CD4-positive, alpha-beta T cell treated with Interleukin-6 for 4 hours (primary cell): ENCODE data around the gene RXFP4.

ENCODE experiments used
- DNase-seq: peaks from one replicate; pipeline ENCODE4 v3.0.0-alpha.2; 2020; ENCODE audit warnings: mixed read lengths

Gene RXFP4

DNA sequence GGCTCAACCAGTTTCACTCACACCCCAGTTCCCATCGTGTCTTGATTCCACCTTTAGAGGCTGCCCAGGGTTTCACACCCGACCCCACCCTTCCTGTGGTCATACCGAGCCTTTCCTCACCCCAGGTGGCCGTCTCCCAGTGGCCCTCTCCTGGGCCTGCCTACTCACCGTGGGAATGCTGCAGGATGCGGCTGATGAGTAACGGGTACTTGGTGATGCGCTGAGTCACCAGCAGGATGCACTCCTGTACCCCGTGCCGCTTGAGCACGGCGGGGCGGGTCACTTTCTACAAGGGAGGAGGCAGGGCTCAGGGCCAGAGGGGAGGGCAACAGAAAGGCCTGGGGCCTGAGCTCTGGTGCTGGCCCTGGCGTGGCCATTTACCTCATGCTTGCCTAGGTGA is 20.5 kb downstream of the RXFP4 start:
- peak; percentile 42 for DNase-seq

DNA sequence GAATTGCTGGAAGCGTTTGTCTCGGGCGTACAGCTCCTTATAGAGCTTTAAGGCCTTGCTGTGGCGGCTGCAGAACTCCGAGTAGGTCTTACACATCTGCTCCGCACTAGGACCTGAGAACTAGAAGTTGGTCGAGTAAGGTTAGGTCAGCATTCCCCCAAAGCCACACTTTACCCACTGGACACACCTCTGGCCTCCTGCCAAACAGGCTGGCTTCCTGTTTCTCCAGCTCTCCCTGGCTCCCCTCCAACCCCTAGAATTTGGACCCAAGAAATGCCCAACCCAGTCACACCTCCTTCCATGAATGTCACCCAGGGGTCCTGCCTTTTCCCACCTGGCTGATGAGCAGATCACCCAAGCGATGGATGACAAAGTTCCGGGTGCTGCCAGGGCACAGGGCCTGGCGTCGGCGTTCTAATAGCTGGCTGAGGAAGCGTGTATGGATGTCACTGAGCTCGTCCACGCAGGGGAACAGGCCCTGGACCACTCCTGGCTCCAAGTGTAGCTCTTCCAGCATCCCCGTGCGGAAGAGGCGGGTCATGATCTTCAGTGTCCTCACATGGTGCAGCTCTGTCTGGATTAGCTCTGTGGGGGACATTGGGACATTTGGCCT is 21.3 kb downstream of the RXFP4 start:
- no peak for DNase-seq

DNA sequence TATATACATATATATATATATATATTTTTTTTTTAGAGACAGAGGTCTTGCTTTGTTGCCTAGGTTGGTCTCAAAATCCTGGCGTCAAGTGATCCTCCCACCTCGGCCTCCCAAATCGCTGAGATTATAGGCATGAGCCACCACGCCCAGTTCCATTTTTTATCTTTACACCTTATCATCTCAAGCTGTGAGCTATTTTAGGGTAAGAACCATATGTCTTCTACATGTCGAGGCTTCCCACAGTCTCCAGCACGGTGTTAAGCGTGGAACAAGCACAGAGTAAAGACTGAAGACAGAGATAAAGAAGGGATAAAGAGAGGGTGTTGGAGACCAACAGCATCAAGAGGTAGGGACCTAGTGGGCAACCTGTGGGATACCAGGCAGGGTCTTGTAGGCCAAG is 22.8 kb downstream of the RXFP4 start:
- no peak for DNase-seq

DNA sequence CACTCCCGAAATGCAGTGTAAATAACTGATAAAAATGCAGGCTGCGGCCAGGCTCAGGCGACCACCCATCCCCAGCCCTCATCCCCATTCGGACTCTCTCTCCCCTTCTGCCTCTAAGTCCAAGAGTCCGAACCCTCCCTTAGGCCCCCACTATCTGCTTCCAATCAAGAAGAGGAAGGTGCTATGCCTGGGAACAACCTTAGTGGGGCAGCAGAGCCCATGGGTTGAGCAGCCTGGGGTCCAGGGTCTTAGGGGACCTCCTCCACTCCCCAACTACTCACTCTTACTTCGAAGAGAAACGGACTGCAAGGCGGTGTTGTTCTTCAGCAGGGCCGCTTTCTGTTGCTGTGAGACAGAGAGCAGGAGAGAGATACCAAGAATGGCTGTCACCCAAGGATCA is 24.7 kb downstream of the RXFP4 start:
- no peak for DNase-seq

DNA sequence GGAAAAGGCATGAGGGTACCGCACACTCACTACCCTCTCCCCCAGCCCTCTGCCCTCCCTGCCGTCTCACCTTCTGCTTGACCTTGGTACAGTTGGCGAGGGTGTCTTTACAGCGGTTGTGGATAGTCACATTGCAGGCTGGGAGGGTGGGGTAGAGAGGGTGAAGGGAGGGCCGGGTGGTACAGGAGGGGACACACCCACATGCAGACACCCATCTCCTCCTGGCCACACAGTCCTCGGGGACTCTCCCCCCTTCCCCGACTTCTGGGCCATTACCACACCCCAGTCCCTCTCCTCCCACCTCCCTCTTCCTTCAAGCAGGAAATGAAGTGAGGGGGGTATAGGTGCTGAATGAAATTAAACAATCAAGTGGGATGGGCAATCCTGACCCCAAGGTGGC is 25.3 kb downstream of the RXFP4 start:
- no peak for DNase-seq

DNA sequence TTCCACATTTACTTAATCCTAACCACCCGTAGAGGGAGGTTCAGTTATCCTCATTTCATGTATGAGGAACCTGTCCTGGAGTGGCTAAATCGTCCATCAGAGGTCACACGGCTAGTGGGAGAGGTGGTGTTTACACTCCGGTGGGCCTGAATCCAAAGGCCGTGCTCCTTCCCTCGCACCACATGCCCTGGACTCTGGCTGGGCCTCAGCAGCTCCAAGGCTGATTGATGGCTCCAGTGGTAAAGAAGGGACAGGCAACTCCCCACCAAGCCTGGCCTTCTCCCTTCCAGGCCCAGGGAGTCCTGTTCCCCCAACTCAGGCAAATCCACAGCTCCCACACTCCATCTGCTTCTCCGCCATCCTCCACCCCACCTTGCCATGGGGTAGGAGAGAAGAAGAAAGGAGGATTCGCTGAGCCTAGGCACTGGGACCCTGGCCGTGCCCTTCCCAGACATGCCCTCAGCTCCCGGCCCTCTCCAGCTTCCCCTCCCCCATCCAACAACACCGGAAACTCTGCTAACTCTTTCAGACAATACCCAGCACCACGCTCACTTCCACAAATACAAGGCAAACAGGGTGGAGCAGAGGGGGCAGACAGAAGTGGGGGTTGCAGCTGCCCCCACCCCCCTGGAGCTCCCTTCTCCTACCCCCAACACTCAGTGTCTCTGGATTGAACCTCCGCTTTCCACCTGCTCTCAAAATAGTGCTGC is 26.1 kb downstream of the RXFP4 start:
- peak; percentile 59 for DNase-seq

DNA sequence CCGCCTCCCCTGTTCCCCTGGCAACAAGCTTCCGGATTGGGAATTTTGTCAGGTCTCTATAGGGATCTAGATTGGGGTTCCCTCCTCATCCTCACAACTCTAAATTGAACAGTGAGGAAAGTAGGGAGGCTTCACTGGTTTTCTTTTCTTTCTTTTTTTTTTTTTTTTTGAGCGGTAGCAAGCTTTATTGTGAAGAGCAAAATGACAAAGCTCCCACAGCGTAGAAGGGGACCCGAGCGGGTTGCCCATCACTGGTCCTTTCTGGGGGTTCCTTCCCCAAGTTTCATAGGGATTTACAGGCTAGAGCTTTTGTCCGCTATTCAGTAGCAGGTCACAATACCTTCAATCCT is 26.6 kb downstream of the RXFP4 start:
- DNase-seq = no peak

DNA sequence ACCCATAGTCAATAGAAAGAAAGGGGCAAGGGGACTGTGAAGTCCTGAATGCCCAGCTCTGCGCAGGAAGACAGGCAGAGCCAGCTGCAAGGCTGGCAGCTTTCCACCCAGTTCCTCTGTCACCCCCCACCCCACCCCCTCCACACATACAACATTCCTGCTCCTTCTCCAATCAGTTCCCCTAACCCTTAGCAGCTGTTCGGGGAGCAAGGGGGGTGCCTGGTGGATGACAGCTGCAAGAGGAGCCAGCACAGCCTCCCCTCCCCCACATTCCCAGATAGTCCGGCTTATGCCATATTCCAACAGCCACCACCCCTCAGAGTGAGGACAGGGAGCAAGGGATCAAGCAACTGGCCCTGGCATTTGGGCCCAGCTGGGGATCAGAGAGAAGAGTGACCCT is 27.2 kb downstream of the RXFP4 start:
- DNase-seq = no peak

DNA sequence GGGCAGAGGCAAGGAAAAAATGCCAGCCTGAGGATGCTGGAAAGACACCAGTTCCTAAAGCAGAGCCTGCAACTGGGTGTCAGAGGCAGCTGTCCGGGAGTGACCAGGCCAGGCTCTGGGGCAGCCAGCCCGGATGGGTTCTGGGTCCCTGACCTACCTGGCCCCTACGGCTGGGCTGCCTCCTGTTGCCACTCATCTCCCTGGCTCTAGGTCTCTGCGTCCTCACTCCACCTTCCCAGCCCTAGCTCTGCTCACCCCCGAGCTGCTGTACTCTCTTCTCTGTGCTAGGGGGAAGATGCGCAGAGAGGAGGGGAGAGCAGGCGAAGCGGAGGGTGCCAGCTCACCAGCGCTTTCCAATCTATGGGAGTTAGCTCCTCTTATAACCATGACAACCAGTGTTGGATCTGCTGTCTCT is 27.9 kb downstream of the RXFP4 start:
- DNase-seq = no peak

DNA sequence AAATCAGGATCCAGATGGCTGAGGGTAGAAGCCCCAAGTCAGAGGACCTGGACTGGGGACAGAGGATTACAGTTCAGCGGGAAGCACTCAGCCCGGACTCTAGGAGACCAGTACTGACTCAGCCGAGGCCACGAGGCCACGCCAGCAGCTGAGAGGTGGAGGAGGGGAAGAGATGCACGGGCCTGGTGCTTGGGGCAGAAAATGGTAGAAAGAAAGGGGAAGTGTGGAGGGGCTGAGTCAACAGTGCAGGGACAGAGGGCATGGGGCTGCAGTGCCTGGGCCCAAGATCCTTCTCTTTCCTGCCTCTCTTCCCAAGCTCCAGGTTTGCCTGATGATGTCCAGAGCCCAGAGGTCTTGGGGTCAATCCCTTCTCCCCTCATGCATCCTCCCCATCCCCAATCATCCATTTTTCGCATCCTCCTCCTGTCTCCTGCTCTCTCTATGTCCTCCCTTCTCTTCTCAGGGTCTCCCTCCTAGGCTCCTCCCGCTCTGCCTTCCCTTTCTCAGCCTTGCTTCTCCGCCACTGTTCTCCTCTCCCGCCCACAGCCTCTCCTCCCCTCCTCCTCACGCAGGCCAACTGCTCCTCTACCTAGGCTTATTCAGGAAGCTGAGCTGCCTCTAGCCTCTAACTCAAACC is 29.2 kb downstream of the RXFP4 start:
- peak; percentile 59 for DNase-seq

DNA sequence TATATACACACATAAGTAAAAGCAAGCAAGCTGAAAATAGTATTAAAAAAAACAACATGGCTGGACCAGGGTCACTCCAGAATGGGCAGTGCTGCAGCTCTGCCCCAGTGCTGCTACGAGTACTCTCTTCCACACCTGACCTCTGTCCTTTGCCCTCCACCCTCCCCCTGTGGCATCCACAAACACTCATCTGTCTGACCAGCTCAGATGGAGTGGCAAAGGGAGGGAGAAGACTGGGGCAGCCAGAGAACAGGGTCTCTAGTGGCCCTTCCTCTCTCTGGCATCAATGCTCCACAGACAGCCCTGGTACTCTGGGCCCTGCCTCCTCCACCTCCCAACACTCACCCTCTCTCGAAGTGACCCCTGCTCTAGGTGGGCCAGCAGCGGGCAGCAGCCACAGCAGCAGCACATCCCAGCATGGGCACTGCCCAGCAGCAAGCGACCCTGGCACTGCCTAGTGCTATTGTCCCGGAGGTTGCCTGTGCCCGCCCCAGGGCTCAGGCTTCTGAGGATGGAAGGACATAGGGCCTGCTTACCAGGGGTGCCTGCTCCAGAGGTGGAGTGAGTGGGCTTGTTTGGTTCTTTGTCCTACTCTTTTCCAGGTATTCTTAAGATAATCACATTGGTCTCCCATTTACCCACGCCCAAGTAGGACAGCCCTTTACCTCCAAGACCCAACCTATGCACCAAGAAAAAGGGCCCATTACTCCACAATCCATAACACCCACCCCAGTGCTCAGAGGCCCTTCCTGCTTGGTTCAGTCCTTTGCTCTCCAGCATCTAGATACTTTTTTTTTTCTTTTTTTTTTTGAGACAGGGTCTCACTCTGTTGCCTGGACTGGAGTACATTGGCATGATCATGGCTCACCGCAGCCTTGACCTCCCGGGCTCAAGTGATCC is 30.7 kb downstream of the RXFP4 start:
- DNase-seq = no peak

DNA sequence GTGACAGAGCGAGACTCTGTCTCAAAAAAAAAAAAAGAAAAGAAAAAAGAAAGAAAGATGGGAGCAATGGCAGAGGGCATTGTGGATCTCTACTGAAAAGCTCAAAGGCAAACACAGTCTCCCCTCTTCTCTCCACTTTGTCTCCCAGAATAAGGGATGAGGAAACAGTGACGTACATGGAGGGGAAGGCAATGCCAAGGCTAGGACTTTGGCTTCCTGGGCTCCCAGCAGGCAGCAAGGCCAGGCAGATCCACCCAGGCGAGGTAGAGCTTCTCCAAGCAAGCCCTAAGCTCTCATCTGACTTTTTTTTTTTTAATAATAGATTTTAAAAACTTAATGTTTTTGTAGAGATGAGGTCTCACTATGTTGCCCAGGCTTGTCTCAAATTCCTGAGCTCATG is 32.3 kb downstream of the RXFP4 start:
- DNase-seq = no peak

DNA sequence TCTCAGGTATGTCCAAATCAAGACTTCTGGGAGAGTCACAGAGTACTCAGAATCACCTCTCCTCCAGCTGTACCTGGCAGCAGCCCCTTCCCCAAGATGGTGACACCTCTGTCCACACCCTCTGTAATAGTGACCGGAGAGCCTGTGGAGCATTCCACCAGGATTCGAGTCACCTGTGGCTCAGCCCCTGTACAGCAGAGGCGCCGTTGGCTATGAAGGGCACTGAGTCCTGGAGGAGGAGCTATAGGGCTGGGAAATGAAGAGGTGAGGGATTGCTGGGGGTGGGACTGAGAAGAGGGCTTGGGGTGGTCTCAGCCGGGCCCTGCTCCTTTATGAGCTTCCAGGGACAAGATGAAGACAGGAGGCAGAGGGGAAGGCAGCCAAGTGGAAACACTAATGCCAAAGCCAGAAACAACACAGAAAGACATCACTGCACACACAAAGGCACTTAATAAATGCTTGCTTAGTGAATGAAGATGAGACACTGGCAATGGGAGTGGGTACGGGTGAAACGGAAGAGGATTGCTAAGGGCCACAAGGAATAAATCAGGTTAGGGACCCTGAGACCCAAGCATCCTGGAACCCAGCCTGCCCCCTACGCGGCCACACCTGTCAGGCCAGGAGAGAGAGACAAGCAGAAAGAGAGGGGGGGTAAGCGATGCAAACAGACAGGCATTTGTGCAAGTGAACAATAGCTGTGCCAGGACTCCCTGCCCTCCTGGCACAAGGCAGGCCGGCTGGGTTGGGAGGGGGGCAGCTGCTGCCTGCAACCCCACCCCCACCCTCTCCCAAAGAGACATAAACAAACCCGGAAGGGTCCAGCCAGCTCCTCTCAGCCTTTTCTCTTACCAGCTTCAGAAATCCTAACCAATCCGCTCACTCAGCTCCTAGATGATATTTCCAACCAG is 33.0 kb downstream of the RXFP4 start:
- DNase-seq = no peak

DNA sequence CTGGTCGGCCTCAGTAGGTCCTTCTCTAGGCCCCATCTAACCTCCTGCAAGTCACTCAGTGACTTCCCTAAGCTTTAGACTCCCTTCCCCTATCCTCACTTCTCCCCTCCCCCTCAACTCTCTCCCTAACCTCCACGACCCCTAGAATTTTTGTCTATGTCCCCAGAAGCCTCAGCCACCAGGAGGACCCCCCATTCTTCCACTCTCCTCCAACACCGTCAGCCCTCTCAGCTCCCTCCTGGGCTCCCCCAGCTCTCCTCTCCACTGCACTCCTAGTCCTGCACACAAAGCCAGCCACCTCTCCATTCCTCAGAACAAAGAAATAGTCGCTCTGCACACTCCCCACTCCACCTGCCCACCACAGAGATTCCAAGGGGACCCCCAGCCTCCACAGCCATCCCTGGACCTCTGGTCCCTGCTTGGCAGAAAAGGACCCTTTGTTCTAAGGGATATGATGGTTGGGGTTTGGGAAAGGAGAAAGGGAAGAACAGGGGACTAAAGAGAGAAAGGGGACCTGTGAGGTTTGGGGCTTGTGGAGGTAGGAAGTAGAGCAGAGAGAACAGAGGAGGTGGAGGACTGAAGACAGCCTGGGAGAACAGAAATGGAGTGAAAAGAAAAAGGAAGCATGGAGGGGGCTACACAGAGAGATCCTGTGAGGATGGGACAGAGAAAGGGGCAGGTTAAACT is 34.1 kb downstream of the RXFP4 start:
- no peak for DNase-seq

DNA sequence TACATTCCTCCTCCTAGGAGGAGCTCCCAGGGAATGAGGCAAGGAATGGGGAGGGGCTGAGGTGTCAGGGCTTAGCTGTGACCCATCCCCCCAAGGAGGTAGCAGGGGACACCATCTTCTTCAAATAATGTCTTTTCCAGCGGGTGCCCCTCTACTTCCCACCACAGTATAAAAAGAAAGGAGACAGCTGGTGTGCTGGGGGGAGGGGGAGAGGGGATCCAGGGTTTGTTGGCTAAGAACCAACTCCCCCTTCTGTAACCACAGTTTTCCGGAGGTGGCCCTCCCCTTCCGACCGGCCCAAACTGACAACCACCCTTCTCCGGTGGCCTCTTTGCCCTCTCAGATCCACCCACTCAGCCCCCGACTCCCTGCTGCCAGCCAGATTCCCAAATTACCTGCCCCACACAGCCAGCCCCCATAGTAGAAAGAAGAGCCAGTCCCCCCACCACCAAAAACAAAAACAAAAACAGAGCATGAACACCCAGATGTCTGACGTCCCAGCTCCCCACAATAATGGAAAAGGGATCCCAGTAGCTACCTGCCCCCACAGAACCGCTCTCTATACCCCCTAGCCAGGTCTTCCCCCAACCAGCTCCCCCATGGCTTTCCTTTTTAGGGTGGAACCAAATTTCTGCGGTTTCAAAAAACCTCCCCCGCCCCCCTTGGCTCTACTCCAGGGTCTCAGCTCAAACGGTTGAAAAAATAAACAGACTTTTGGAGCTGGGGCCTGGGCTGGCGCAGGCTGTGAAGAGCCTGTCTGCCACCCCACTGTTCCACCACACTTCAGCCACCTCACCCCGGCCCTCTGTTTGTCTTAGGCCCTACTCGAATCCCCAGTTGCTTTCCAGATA is 34.8 kb downstream of the RXFP4 start:
- DNase-seq = peak; percentile 86

DNA sequence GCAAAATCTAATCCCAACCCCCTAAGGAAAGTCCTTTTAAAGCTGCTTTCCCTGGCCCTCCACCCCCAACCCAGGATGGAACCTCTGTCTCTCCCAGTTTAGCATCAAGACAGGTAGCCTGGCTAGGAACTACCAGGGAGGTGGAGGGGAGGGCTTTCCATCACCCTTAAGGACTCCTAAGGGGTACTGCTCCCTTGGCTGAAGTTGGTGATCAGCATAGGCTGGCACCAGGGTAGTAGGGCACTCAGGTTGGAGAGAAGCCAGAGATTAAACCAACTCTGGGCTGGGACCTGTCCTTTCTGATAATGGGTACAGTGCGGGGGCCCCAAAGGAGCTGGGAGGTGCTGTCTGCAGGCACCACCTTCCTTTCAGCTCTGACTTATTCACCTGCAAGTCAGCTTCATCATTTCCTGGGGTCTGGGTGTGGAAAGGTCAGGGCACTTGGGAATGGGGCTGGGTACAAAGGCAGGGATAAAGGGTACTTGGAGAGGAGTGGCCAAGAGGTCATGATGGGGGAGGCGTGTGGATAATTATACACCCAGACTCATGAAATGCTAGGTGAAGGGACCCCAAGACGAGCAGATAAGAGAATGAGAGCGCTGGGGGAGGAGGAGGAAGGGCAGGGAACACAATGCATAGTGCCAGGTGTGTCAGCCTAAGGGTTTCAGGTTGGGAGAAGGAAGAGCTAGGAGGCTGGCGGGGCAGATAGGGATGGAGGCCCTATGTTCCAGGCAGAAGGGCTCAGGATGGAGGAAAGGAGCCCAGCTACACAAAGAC is 35.7 kb downstream of the RXFP4 start:
- peak; percentile 47 for DNase-seq

DNA sequence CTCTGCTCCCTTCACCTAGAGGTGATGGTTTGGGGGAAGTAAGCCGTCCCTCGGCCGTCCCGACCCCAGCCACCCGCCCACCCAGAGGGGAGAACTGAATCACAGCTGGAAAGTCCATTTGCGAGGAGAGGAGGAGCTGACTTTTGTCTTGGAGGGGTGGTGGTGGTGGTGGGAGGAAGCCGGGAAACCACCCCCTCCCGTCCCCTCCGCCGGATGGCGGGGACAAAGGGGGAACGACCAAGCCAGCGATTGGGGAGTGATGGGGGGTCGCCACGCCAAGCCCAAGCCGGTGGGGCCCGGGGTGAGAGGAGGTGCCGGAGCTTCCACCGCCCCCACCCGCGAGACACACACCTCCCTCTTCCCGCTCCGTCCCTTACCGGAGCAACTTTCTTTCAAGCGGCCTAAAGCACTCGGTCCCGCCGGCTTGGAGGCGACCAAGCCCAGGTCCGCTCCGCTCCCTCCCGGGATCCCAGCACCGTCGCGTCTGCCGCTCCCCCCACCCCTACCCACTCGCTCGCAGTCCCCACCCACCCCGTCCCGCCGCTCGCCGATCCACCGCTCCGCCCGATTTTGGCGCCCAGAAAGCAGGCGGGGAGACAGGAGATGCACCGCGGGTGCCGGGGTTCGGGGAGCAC is 36.4 kb downstream of the RXFP4 start:
- DNase-seq = peak; percentile 33

DNA sequence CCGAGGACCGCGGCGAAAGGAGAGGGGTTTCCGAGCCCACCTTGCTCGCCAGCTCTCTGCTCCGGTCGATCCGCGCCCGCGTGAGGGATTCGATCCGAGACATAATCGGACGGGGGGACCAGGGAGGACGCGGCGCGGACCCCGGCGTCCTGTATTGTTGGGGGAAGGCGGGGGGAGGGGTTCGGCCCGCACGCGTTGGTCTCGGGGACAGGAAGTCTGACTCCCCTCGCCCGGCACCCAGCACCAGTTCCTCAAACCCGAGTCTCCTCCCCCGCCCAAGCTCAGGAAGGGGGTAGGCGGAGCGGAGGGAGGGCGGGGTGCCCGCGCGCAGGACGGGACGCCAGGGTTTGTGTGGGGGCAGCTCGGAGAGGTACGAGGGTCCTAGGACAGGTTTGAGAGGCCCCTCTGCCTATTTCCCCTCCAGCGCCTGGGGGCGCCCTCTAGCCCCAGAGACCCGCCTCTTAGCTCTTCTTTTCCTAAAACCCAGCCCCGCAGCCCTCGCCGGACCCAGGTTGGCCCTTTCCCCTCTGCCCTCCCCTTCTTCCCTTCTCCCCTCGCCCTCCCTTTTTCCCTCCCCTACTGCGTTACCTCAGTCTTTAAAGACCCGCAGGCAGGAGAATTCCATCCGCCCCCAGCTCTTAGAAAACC is 37.0 kb downstream of the RXFP4 start, which contains the start of gene ARHGEF2:
Gene ARHGEF2, minus strand, starts transcription at position 223 of the 648 bp plus-strand sequence. Its CDS starts 120 bp downstream, at position 103.
- DNase-seq = peak; percentile 88

DNA sequence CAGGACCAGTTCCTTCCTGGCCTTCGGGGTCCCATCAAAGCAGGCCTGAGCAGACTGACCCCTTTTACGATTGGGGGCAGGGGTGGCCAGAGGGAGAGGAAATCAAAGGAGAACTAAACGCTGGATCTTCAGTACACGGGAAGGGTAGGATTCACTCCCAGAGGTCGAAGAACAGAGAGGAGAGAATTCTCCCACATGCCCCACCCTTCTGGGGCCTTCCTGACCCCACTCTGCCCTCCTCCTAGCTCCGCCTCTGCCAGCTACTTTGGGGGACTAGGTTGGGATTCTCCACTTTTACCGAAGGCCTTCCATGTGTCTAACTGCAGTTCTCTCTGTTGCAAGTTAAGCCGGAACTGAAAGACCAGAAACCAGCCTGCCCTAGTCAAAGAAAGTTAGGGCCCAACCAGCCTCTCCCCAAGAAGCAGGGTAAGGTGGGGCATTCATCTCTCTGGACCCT is 37.6 kb downstream of the RXFP4 start:
- DNase-seq = no peak
